Activated CD8-positive, alpha-beta T cell treated with anti-CD3 and anti-CD28 coated beads, Interleukin-2, amount 10 ng/mL, durations not matched to agents 7 days and 5 days (primary cell): ENCODE results near the gene IL17C. TPM values are rescaled to one million over a fixed set of nuclear protein-coding genes. Genes with fewer than 3 reads are reported as not detected.

Source experiments
- ATAC-seq: fragments of 150-1000 bp; cut with Tn5 transposase; one replicate; pipeline ENCODE4 v1.10.0; 2021; ENCODE audit warnings: moderate library complexity
- CTCF ChIA-PET: fragments of 350-600 bp; sonication (Branson Sonifier 250); formaldehyde crosslinking; loops from one replicate; lab custom pipeline; 2021; ENCODE audit warnings: antibody characterized with exemption; lab: Charles Lee
- POLR2A ChIA-PET: fragments of 350-600 bp; sonication (Branson Sonifier 250); formaldehyde crosslinking; loops from one replicate; lab custom pipeline; 2021; ENCODE audit warnings: antibody characterized with exemption; lab: Charles Lee
- DNase-seq: peaks from one replicate; pipeline ENCODE4 v3.0.0-alpha.2; 2020
- H3K27ac Mint-ChIP-seq: one replicate; pipeline ENCODE4 v1.8.0; 2021; ENCODE audit warnings: mild to moderate bottlenecking, mixed read lengths
- H3K27me3 Mint-ChIP-seq: one replicate; pipeline ENCODE4 v1.8.0; 2021; ENCODE audit warnings: low read depth, mixed read lengths
- H3K36me3 Mint-ChIP-seq: one replicate; pipeline ENCODE4 v1.8.0; 2021; ENCODE audit warnings: low read depth, mixed read lengths
- H3K4me1 Mint-ChIP-seq: one replicate; pipeline ENCODE4 v1.8.0; 2021; ENCODE audit warnings: low read depth, mixed read lengths
- H3K4me3 Mint-ChIP-seq: one replicate; pipeline ENCODE4 v1.8.0; 2021; ENCODE audit warnings: mild to moderate bottlenecking, mixed read lengths
- H3K9me3 Mint-ChIP-seq: one replicate; pipeline ENCODE4 v1.8.0; 2022; ENCODE audit warnings: mixed read lengths; ENCODE audit not compliant: insufficient read depth
- total RNA-seq, 2 experiments: library from RNA; stranded (reverse); gene quantifications; one replicate each; pipeline ENCODE4 v1.2.3, GENCODE V29; 2021

IL17C gene
- total RNA-seq, 2 experiments from 2014 or later = 0.37 TPM; not detected in 1

DNA sequence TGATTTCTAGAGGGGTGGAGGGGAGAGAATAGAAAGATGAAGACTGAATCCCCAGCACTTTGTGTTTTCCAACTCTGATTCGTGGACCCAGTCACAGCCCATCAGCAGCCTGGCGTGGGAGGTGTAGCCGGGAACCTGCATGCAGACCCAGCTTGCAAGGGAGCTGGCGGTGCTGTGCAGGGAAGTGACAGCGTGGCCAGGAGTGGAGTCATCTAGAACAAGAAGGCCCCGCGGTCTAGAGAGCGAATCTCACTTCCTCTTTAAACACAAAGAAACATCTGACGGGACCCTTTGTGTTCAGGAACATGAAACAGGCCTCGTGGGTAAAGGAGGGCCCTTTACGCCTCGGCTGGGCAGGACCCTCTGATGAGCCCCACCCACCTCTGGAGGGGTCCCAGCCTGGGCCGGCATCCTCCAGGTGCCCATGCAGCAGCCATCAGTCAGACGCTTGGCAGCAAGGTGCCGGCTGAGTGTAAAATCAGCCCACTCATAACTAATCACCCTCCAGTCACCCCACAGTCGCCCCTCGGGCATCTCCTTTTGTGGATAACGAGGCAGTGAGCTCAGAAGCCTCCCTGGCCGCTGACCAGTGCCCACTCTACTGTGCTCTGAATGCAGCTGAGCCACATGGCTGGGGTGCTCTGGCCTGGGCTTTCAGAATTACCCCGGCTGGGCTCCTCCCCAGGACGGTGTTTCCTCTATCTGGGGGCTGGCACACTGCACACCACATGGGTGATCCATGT is 43.5 kb downstream of the IL17C start:
- H3K27me3 Mint-ChIP-seq = no peaks in the 10 kb centered on the region
- H3K9me3 Mint-ChIP-seq = no peaks in the 10 kb centered on the region
- DNase-seq (peak; percentile 80), ATAC-seq (peak; percentile 50)
- CTCF ChIA-PET = interaction anchor here (0.7 to 1.9 kb wide), 7 partner anchors 12 to 61 kb away, joined by 3 to 8 read pairs (median 5); partner anchors contain the start of gene MVD
- H3K4me1 Mint-ChIP-seq = peaks cover 50% of the 10 kb centered on the region
- peaks cover 26% of the 10 kb centered on the region for H3K36me3 Mint-ChIP-seq
- peak overlapping the region; percentile 68 for H3K4me3 Mint-ChIP-seq
- POLR2A ChIA-PET = interaction anchor here (1.0 to 2.0 kb wide), 4 partner anchors 19 to 23 kb away, joined by 3 to 7 read pairs (median 4); no protein-coding TSS in a partner anchor
- H3K27ac Mint-ChIP-seq = peak overlapping the region; percentile 96

DNA sequence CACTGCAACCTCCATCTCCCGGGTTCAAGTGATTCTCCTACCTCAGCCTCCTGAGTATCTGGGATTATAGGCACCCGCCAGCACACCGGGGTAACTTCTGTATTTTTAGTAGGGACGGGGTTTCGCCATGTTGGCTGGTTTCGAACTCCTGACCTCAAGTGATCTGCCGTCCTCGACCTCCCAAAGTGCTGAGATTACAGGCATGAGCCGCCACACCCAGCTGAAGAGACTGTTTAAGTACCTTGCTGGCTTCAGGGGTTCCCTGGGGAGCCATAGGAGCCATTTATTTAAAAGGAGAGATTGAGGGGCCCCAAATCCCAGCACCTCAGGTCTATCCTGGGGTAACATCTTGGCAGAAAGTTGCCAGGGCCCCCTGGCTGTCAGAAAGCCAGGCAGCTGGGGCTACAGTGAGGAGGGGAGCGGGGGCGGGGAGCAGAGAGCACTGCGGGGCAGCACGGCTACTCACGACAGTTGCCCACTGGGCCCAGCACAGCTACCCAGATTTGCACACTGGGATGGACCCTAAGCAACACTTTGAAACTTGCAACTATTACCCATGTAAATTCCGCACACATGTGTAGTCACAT is 46.3 kb downstream of the IL17C start:
- ATAC-seq = no peak
- peak overlapping the region; percentile 68 for H3K27ac Mint-ChIP-seq
- no peak for DNase-seq
- H3K27me3 Mint-ChIP-seq = no peaks in the 10 kb centered on the region
- H3K36me3 Mint-ChIP-seq = peaks cover 22% of the 10 kb centered on the region
- H3K4me1 Mint-ChIP-seq = peaks cover 66% of the 10 kb centered on the region
- H3K9me3 Mint-ChIP-seq = no peaks in the 10 kb centered on the region
- POLR2A ChIA-PET = interaction anchor here (4.2 kb wide), 1 partner anchor 18 kb away, joined by 38 read pairs; no protein-coding TSS in a partner anchor
- peak overlapping the region; percentile 79 for H3K4me3 Mint-ChIP-seq
- CTCF ChIA-PET = interaction anchor here (0.8 to 2.2 kb wide), 9 partner anchors 10 to 102 kb away, joined by 3 to 28 read pairs (median 4); no protein-coding TSS in a partner anchor

GRCh38 chr16:88685156-88686061 is 47.0 kb downstream of the IL17C start:
- peaks cover 19% of the 10 kb centered on the region for H3K36me3 Mint-ChIP-seq
- ChIA-PET CTCF (interaction anchor here (0.7 to 2.2 kb wide), 10 partner anchors 11 to 125 kb away, joined by 3 to 28 read pairs (median 5); partner anchors contain the start of gene ZC3H18), POLR2A (interaction anchor here (4.2 kb wide), 1 partner anchor 17 kb away, joined by 38 read pairs; no protein-coding TSS in a partner anchor)
- no peaks in the 10 kb centered on the region for H3K9me3 Mint-ChIP-seq
- ATAC-seq = peak; percentile 17
- H3K4me1 Mint-ChIP-seq = peaks cover 69% of the 10 kb centered on the region
- DNase-seq = peak; percentile 72
- peak overlapping the region; percentile 68 for H3K27ac Mint-ChIP-seq
- peak overlapping the region; percentile 79 for H3K4me3 Mint-ChIP-seq
- no peaks in the 10 kb centered on the region for H3K27me3 Mint-ChIP-seq

GRCh38 chr16:88686062-88686438 is 47.7 kb downstream of the IL17C start:
- ATAC-seq (peak; percentile 52), DNase-seq (peak; percentile 60)
- peaks cover 16% of the 10 kb centered on the region for H3K36me3 Mint-ChIP-seq
- peaks cover 69% of the 10 kb centered on the region for H3K4me1 Mint-ChIP-seq
- H3K27me3 Mint-ChIP-seq = no peaks in the 10 kb centered on the region
- POLR2A ChIA-PET = interaction anchor here (4.2 kb wide), 1 partner anchor 16 kb away, joined by 38 read pairs; no protein-coding TSS in a partner anchor
- peak overlapping the region; percentile 79 for H3K4me3 Mint-ChIP-seq
- CTCF ChIA-PET = interaction anchor here (2.2 kb wide), 1 partner anchor 15 kb away, joined by 28 read pairs; no protein-coding TSS in a partner anchor
- H3K27ac Mint-ChIP-seq = no peak overlapping the region
- H3K9me3 Mint-ChIP-seq = no peaks in the 10 kb centered on the region

DNA sequence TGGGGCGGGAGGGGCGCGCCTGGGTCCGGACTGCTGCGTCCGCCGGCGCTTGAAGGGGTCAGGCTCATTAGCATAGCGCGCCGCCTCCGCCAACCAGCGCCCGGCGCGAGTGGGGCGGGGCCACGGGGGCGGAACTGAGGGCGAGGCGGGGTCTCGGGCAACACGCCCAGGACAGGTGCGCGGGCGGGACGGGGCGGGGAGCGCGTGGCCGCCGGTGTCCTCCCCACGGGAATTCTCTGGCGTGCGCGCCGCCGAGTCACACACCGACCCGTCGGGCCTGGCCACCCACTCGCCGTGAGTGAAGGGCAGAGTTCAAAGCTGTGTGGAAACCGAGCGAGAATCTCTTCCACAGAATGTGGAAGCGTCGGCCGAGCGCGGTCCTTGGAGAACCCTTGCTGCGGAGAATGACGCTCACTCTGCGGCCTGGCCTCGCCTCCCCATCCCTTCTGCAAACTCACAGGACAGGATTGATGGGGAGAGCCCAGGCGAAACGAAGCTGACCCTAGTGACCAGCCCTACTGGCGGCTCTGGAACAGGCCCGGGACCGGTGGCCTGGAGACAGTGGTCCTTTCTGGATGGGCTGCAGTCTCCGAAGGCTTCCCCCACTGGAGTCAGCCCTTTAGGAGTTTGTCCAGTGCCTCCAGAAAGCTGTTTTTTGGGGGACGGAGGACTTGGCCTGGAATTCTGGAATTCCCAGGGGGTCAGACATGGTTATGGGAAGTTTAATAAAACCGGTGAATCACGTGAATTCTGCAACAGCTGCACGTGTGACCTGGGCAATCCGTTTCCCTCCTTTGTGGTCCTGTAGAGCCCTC is 48.3 kb downstream of the IL17C start, which contains the start of gene SNAI3:
TSS of gene SNAI3 (minus strand) at position 69 of the 815 bp plus-strand sequence. CDS start 101 bp downstream, outside the sequence.
- peaks cover 69% of the 10 kb centered on the region for H3K4me1 Mint-ChIP-seq
- H3K4me3 Mint-ChIP-seq = peak within 1 kb of the TSS; percentile 79
- POLR2A ChIA-PET = interaction anchor here (0.9 to 4.2 kb wide), 2 partner anchors 12 to 16 kb away, joined by 3 to 38 read pairs; no protein-coding TSS in a partner anchor
- peaks cover 11% of the 10 kb centered on the region for H3K36me3 Mint-ChIP-seq
- no peaks in the 10 kb centered on the region for H3K27me3 Mint-ChIP-seq
- CTCF ChIA-PET = interaction anchor here (1.1 to 2.2 kb wide), 5 partner anchors 14 to 116 kb away, joined by 3 to 28 read pairs (median 4); partner anchors contain the start of gene ZC3H18
- peak within 1 kb of the TSS; percentile 68 for H3K27ac Mint-ChIP-seq
- DNase-seq (peak; percentile 91), ATAC-seq (peak; percentile 88)
- H3K9me3 Mint-ChIP-seq = no peaks in the 10 kb centered on the region

DNA sequence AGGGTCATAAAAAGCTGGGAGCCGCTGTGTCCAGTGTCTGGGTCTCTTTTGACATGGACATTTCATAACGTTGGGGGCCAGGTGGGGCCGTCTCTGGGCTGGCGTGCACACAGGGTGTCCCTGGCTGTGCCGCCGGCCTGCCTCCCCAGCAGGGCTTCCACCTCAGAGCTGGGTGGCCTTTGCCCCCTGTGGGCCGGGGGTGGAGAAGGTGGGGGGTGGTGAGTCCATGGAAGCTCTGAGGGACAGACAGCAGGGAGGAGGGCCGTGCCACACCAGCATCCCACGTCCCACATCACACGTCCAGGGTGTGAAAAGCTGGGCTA is 48.8 kb downstream of the IL17C start:
- H3K36me3 Mint-ChIP-seq = peaks cover 9% of the 10 kb centered on the region
- H3K4me3 Mint-ChIP-seq = peak overlapping the region; percentile 79
- CTCF ChIA-PET = interaction anchor here (1.1 to 1.6 kb wide), 4 partner anchors 13 to 117 kb away, joined by 3 to 5 read pairs (median 4); partner anchors contain the start of gene ZC3H18
- H3K27me3 Mint-ChIP-seq = no peaks in the 10 kb centered on the region
- peaks cover 69% of the 10 kb centered on the region for H3K4me1 Mint-ChIP-seq
- POLR2A ChIA-PET = interaction anchor here (0.9 to 4.2 kb wide), 2 partner anchors 13 to 15 kb away, joined by 3 to 38 read pairs; no protein-coding TSS in a partner anchor
- H3K9me3 Mint-ChIP-seq = no peaks in the 10 kb centered on the region
- H3K27ac Mint-ChIP-seq = no peak overlapping the region
- DNase-seq (no peak), ATAC-seq (no peak)

DNA sequence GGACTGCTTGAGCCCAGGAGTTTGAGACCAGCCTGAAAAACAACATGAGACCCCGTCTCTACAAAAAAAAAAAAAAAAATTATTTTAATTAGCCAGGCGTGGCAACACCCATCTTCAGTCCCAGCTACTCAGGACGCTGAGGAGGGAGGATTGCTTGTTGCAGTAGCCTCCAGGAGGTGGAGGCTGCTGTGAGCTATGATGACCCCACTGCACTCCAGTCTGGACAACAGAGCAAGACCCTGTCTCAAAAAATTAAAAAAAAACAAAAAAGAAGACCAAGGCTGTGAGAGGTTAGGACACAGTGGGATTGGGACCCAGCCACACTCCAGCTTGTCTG is 49.3 kb downstream of the IL17C start:
- Mint-ChIP-seq H3K4me3 (no peak overlapping the region), H3K4me1 (peaks cover 70% of the 10 kb centered on the region), H3K27ac (no peak overlapping the region), H3K36me3 (peaks cover 5% of the 10 kb centered on the region), H3K9me3 (no peaks in the 10 kb centered on the region), H3K27me3 (no peaks in the 10 kb centered on the region)
- POLR2A ChIA-PET = interaction anchor here (4.2 kb wide), 1 partner anchor 15 kb away, joined by 38 read pairs; no protein-coding TSS in a partner anchor
- CTCF ChIA-PET = interaction anchor here (1.1 to 1.6 kb wide), 4 partner anchors 13 to 117 kb away, joined by 3 to 5 read pairs (median 4); partner anchors contain the start of gene ZC3H18
- DNase-seq (no peak), ATAC-seq (no peak)

GRCh38 chr16:88688013-88688778 is 49.8 kb downstream of the IL17C start:
- Mint-ChIP-seq H3K4me1 (peaks cover 73% of the 10 kb centered on the region), H3K9me3 (no peaks in the 10 kb centered on the region), H3K27ac (no peak overlapping the region), H3K4me3 (no peak overlapping the region), H3K36me3 (peaks cover 5% of the 10 kb centered on the region), H3K27me3 (no peaks in the 10 kb centered on the region)
- DNase-seq (no peak), ATAC-seq (no peak)
- POLR2A ChIA-PET = interaction anchor here (4.2 kb wide), 1 partner anchor 14 kb away, joined by 38 read pairs; no protein-coding TSS in a partner anchor
- CTCF ChIA-PET = interaction anchor here (1.5 to 1.6 kb wide), 2 partner anchors 12 to 118 kb away, joined by 4 read pairs; partner anchors contain the start of gene ZC3H18
